K562 (cell line): ENCODE data around the gene RPL7L1. TPM values are rescaled to one million over a fixed set of nuclear protein-coding genes. Genes with fewer than 3 reads are reported as not detected.

Experiments used
- ARNT ChIP-seq, 2 experiments: fragments of 450-650 bp; IDR thresholded peaks; 2 replicates each; pipeline ENCODE4 v1.6.1; 2016; ENCODE audit warnings: mild to moderate bottlenecking in 1 of 2
- CBX5 ChIP-seq: IDR thresholded peaks from 2 replicates; pipeline ENCODE4 v1.6.1; 2014; ENCODE audit warnings: low read depth, borderline replicate concordance
- CEBPZ ChIP-seq: fragments of 150-350 bp; IDR thresholded peaks from 2 replicates; pipeline ENCODE4 v1.6.1; 2014; ENCODE audit warnings: low read depth, mild to moderate bottlenecking, low read length, borderline replicate concordance
- CSDE1 ChIP-seq, 2 experiments: fragments of 450-650 bp; IDR thresholded peaks; 2 replicates each; pipeline ENCODE4 v1.6.1; 2016; ENCODE audit warnings: mild to moderate bottlenecking in 1 of 2
- E2F3 ChIP-seq: fragments of 250-450 bp; sonication (Bioruptor Pico); IDR thresholded peaks from 2 replicates; pipeline ENCODE4 v1.4.0; 2020; ENCODE audit warnings: mild to moderate bottlenecking
- FOXK1 ChIP-seq: sonication (generic); formaldehyde crosslinking; IDR thresholded peaks from 2 replicates; pipeline ENCODE4 v1.8.0; 2022; ENCODE audit warnings: missing genetic modification reagents, mild to moderate bottlenecking, borderline replicate concordance
- HMG20A ChIP-seq: fragments of 450-650 bp; formaldehyde crosslinking; conservative IDR thresholded peaks from 2 replicates; pipeline ENCODE4 v1.4.0; 2020; ENCODE audit warnings: mild to moderate bottlenecking, mixed read lengths
- NFXL1 ChIP-seq: fragments of 450-650 bp; formaldehyde crosslinking; IDR thresholded peaks from 2 replicates; pipeline ENCODE4 v1.4.0; 2021; ENCODE audit warnings: mild to moderate bottlenecking
- RBFOX2 ChIP-seq: fragments of 200-400 bp; formaldehyde crosslinking; IDR thresholded peaks from 2 replicates; pipeline ENCODE4 v1.6.1; 2017; ENCODE audit warnings: low read depth, mild to moderate bottlenecking, low read length, moderate library complexity
- SMARCA4 ChIP-seq: fragments of 450-650 bp; IDR thresholded peaks from 2 replicates; pipeline ENCODE4 v1.6.1; 2016
- SMARCA5 ChIP-seq: fragments of 450-650 bp; IDR thresholded peaks from 2 replicates; pipeline ENCODE4 v1.6.1; 2016
- SP2 ChIP-seq: IDR thresholded peaks from 2 replicates; pipeline ENCODE4 v1.6.1; 2011; ENCODE audit warnings: mild to moderate bottlenecking, low read depth, low read length, moderate library complexity; ENCODE audit not compliant: poor library complexity, severe bottlenecking; ENCODE audit errors: extremely low read depth
- ZC3H11A ChIP-seq: IDR thresholded peaks from 2 replicates; pipeline ENCODE4 v1.6.1; 2012; ENCODE audit warnings: low read depth, low read length, improper control_type of control experiment
- ZNF512 ChIP-seq: IDR thresholded peaks from 2 replicates; pipeline ENCODE4 v1.6.1; 2016; ENCODE audit warnings: missing genetic modification characterization, missing compliant biosample characterization
- ZNF639 ChIP-seq, 2 experiments: fragments of 200-800 bp in 1 of 2; sonication (Bioruptor generic) in 1 of 2; sonication (generic) in 1 of 2; formaldehyde crosslinking in 1 of 2; IDR thresholded peaks in 1 of 2; conservative IDR thresholded peaks in 1 of 2; 2 replicates each; pipeline versions ENCODE4 v1.5.0 to v1.6.1; 2016 to 2020; ENCODE audit warnings: missing compliant biosample characterization in 1 of 2, missing genetic modification characterization in 1 of 2, missing genetic modification reagents in 1 of 2
- polyA plus RNA-seq, 8 experiments: library from polyadenylated mRNA; depleted of rRNA in 4 of 8; stranded (reverse) in 5 of 8; unstranded in 3 of 8; fragments of >200 nt; fragmentation: Nextera tagmentation in 2 of 8; fragmentation: Illumina TruSeq in 1 of 8; extraction: Ambion mirVana in 2 of 8; extraction: Trizol in 1 of 8; gene quantifications; 2 replicates each; pipeline versions ENCODE4 v1.2.1 to v1.2.3, GENCODE V29; 2011 to 2014; ENCODE audit warnings: inconsistent platforms in 1 of 8, missing spikeins in 1 of 8
- total RNA-seq, 7 experiments: library from RNA; depleted of rRNA in 6 of 7; stranded (reverse); fragments of >200 nt in 6 of 7; fragmentation: Illumina TruSeq in 2 of 7; extraction: Trizol in 2 of 7; gene quantifications; 2 replicates each; pipeline versions ENCODE4 v1.2.1 to v1.2.3, GENCODE V29; 2011 to 2021; ENCODE audit warnings: low replicate concordance in 1 of 7
- TF ChIP-seq, protein P1 (sequence below): IDR thresholded peaks from 3 replicates; pipeline ENCODE4 v1.6.1; 2011; ENCODE audit warnings: borderline replicate concordance, mild to moderate bottlenecking, moderate library complexity; ENCODE audit not compliant: insufficient read length; ENCODE audit errors: extremely low read depth
- TF ChIP-seq, protein P2 (sequence below): sonication (generic); formaldehyde crosslinking; IDR thresholded peaks from 2 replicates; pipeline ENCODE4 v1.8.0; 2022; ENCODE audit warnings: missing genetic modification reagents, mild to moderate bottlenecking, borderline replicate concordance

RPL7L1 gene
- total and polyA plus RNA-seq, 9 of the 15 experiments (the other 6 are each of a cell fraction or from before 2014, with no cell fraction given), result 129 to 259 (median 164) TPM

DNA sequence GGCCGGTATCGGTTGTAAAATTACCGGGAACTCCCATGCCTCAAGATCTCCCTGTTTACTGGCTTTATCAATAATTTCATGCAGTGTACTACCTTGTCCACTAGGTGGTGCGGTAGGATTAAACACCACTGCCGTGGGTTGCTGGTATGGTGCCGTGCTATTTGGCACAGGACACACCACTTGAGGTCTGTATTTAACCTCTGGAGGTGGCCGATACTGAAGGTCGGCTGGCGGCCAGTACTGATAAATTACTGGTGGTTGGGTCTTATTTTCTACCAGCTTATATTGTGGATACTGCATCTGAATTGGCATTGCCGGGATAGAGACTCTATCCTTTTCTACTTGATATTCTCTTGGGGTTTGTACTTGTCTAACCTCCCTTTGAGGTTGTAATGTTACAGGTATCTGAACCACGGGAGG is 22.1 kb downstream of the RPL7L1 start (continued):
- TF ChIP-seq CEBPZ, result no peak
- no peak for TF ChIP-seq SMARCA4
- TF ChIP-seq SMARCA5, result no peak
- TF ChIP-seq ZNF639 (CRISPR knock-in tag; conservative IDR thresholded peaks at IDR 0.05 in 1 of 2, IDR thresholded peaks at IDR 0.05 in 1 of 2), result no peak
- no peak for TF ChIP-seq SP2
- no peak for TF ChIP-seq ZC3H11A
- no peak for TF ChIP-seq HMG20A
- no peak for TF ChIP-seq RBFOX2
- TF ChIP-seq E2F3 (CRISPR knock-in tag), result no peak
- TF ChIP-seq, protein P1, sequence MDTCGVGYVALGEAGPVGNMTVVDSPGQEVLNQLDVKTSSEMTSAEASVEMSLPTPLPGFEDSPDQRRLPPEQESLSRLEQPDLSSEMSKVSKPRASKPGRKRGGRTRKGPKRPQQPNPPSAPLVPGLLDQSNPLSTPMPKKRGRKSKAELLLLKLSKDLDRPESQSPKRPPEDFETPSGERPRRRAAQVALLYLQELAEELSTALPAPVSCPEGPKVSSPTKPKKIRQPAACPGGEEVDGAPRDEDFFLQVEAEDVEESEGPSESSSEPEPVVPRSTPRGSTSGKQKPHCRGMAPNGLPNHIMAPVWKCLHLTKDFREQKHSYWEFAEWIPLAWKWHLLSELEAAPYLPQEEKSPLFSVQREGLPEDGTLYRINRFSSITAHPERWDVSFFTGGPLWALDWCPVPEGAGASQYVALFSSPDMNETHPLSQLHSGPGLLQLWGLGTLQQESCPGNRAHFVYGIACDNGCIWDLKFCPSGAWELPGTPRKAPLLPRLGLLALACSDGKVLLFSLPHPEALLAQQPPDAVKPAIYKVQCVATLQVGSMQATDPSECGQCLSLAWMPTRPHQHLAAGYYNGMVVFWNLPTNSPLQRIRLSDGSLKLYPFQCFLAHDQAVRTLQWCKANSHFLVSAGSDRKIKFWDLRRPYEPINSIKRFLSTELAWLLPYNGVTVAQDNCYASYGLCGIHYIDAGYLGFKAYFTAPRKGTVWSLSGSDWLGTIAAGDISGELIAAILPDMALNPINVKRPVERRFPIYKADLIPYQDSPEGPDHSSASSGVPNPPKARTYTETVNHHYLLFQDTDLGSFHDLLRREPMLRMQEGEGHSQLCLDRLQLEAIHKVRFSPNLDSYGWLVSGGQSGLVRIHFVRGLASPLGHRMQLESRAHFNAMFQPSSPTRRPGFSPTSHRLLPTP, result no peak
- TF ChIP-seq ARNT (IDR thresholded peaks at IDR 0.05), result 0 out of 4 replicates have a peak, but pooled peaks of 1 of the 2 experiments have one; percentile 18
- TF ChIP-seq NFXL1, result no peak
- no peak for TF ChIP-seq CSDE1 (IDR thresholded peaks at IDR 0.05)
- no peak for TF ChIP-seq FOXK1 (CRISPR knock-in tag)
- TF ChIP-seq CBX5, result no peak
- TF ChIP-seq, protein P2, sequence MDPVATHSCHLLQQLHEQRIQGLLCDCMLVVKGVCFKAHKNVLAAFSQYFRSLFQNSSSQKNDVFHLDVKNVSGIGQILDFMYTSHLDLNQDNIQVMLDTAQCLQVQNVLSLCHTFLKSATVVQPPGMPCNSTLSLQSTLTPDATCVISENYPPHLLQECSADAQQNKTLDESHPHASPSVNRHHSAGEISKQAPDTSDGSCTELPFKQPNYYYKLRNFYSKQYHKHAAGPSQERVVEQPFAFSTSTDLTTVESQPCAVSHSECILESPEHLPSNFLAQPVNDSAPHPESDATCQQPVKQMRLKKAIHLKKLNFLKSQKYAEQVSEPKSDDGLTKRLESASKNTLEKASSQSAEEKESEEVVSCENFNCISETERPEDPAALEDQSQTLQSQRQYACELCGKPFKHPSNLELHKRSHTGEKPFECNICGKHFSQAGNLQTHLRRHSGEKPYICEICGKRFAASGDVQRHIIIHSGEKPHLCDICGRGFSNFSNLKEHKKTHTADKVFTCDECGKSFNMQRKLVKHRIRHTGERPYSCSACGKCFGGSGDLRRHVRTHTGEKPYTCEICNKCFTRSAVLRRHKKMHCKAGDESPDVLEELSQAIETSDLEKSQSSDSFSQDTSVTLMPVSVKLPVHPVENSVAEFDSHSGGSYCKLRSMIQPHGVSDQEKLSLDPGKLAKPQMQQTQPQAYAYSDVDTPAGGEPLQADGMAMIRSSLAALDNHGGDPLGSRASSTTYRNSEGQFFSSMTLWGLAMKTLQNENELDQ (CRISPR knock-in tag), result no peak
- no peak for TF ChIP-seq ZNF512 (tag)
